ENCODE data around the gene SLFN5. TPM values are rescaled to one million over a fixed set of nuclear protein-coding genes. Genes with fewer than 3 reads are reported as not detected.
A peak's percentile ranks its signal among the peaks of the same experiment; 100 is the strongest.
"Not testable (repeated sequence)": the region's sequence is repeated elsewhere in the genome, so short reads cannot be mapped to it uniquely, and the experiment has no call there.

The SLFN5 gene
- total RNA-seq, 1 donor from 2014 or later, result 58.4 TPM

DNA sequence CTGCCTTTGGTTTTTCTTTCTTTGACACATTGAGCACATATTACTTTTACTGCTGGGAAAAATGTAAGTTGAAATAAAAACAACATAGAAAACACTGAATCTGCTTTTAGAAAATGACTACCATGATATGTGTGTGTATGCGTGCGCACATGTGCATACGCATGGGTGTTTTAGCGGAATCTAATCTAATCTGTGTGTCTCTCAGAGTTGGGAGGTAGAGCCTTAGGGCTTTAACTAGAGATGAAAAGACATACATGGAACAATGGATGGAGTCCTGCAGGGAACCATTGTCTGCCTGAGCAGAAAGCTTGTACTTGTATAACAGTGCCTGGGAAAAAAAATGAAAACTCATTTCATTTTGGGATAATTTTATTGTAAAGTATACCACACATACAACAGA, 12.4 kb downstream of the SLFN5 start:
- TF ChIP-seq CTCF (IDR thresholded peaks at IDR 0.05), result no peak
- no peaks in the 10 kb centered on the region for H3K27me3 ChIP-seq
- H3K4me3 ChIP-seq, result no peak overlapping the region
- ATAC-seq (no peak), DNase-seq (no peak)
- H3K9me3 ChIP-seq, result no peaks in the 10 kb centered on the region
- peak overlapping the region; percentile 71 for H3K27ac ChIP-seq
- peaks cover 55% of the 10 kb centered on the region for H3K4me1 ChIP-seq
- intact Hi-C loops (cut with DNase I), result no loop called here
- peaks cover 15% of the 10 kb centered on the region for H3K36me3 ChIP-seq

GRCh38 chr17:35256629-35257028, 13.8 kb downstream of the SLFN5 start:
- Histone ChIP-seq H3K4me3 (no peak overlapping the region), H3K36me3 (peaks cover 27% of the 10 kb centered on the region), H3K9me3 (no peaks in the 10 kb centered on the region), H3K27ac (peak overlapping the region; percentile 20), H3K27me3 (no peaks in the 10 kb centered on the region), H3K4me1 (peaks cover 55% of the 10 kb centered on the region)
- ATAC-seq, result no peak
- DNase-seq, result no peak
- intact Hi-C loops (cut with DNase I), result no loop called here
- no peak for TF ChIP-seq CTCF (IDR thresholded peaks at IDR 0.05)

DNA sequence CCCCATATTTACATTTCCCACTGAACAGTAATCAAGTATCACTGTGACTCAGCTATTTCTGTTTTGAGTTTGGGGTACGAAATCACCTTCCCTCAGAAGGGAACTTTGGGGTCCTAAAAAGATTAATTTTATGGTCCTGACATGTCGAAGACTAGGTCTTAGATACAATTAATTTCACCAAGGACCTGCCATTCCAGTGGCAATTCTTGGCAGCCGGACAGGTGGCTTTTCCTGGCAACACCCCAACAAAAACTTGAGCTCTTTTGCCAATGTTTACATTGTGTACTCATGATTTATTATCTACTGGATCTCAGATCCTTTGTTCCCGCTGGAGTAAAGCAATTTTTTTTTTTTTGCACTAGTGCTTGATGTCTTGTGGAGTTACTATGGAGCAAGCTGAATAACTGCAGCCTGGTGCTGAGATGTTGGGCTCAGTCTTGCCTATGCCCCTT, 14.4 kb downstream of the SLFN5 start:
- intact Hi-C loops (cut with DNase I), result no loop called here
- Histone ChIP-seq H3K4me1 (peaks cover 50% of the 10 kb centered on the region), H3K27me3 (no peaks in the 10 kb centered on the region), H3K9me3 (no peaks in the 10 kb centered on the region), H3K36me3 (peaks cover 33% of the 10 kb centered on the region), H3K4me3 (no peak overlapping the region), H3K27ac (peak overlapping the region; percentile 20)
- TF ChIP-seq CTCF (IDR thresholded peaks at IDR 0.05), result no peak
- ATAC-seq (peak; percentile 30), DNase-seq (no peak)

- intact Hi-C loops (cut with DNase I), result no loop called here
- ATAC-seq (no peak), DNase-seq (no peak)
- H3K36me3 ChIP-seq, result peaks cover 51% of the 10 kb centered on the region
- no peak overlapping the region for H3K27ac ChIP-seq
- TF ChIP-seq CTCF (IDR thresholded peaks at IDR 0.05), result no peak
- H3K4me1 ChIP-seq, result peaks cover 33% of the 10 kb centered on the region
- no peaks in the 10 kb centered on the region for H3K27me3 ChIP-seq
- H3K9me3 ChIP-seq, result no peaks in the 10 kb centered on the region
- H3K4me3 ChIP-seq, result no peak overlapping the region
Observed at GRCh38 chr17:35259001-35259400, 16.1 kb downstream of the SLFN5 start.

GRCh38 chr17:35265071-35265470, 22.2 kb downstream of the SLFN5 start:
- no peak for ATAC-seq
- Histone ChIP-seq H3K27me3 (no peaks in the 10 kb centered on the region), H3K36me3 (peaks cover 69% of the 10 kb centered on the region), H3K4me1 (peaks cover 6% of the 10 kb centered on the region), H3K27ac (no peak overlapping the region), H3K9me3 (no peaks in the 10 kb centered on the region), H3K4me3 (no peak overlapping the region)
- no peak for TF ChIP-seq CTCF (IDR thresholded peaks at IDR 0.05)
- DNase-seq, result no peak
- intact Hi-C loops (cut with DNase I), result no loop called here

- Histone ChIP-seq H3K27ac (no peak overlapping the region), H3K9me3 (no peaks in the 10 kb centered on the region), H3K27me3 (no peaks in the 10 kb centered on the region), H3K4me3 (no peak overlapping the region), H3K36me3 (peaks cover 66% of the 10 kb centered on the region), H3K4me1 (peaks cover 6% of the 10 kb centered on the region)
- intact Hi-C loops (cut with DNase I), result no loop called here
- no peak for TF ChIP-seq CTCF (IDR thresholded peaks at IDR 0.05)
- ATAC-seq (no peak), DNase-seq (no peak)
Observed at GRCh38 chr17:35265566-35266141, 22.8 kb downstream of the SLFN5 start.

DNA sequence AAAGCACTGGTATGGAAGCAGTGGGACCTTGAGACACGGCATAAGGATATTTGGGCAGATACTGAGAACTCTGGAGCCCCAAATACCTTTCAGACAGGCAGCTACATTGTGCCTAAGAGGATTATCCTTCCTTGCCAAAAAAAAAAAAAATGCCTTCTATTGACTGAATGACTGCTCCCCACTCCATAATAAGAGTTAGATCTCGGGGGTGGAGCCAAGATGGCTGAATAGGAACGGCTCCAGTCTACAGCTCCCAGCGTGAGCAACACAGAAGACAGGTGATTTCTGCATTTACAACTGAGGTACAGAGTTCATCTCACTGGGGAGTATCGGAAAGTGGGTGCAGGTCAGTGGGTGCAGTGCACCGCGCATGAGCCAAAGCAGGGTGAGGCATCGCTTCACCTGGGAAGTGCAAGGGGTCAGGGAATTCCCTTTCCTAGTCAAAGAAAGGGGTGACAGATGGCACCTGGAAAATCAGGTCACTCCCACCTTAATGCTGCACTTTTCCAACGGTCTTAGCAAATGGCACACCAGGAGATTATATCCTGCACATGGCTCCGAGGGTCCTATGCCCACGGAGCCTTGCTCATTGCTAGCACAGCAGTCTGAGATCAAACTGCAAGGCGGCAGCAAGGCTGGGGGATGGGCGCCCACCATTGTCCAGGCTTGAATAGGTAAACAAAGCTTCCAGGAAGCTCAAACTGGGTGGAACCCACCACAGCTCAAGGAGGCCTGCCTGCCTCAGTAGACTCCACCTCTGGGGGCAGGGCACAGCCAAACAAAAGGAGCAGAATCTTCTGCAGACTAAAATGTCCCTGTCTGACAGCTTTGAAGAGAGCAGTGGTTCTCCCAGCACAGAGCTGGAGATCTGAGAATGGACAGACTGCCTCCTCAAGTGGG, 31.5 kb downstream of the SLFN5 start:
- ATAC-seq; H3K36me3 ChIP-seq; H3K4me3 ChIP-seq; H3K4me1 ChIP-seq; H3K9me3 ChIP-seq; intact Hi-C loops (cut with DNase I); H3K27me3 ChIP-seq; H3K27ac ChIP-seq; DNase-seq: not testable (repeated sequence)

DNA sequence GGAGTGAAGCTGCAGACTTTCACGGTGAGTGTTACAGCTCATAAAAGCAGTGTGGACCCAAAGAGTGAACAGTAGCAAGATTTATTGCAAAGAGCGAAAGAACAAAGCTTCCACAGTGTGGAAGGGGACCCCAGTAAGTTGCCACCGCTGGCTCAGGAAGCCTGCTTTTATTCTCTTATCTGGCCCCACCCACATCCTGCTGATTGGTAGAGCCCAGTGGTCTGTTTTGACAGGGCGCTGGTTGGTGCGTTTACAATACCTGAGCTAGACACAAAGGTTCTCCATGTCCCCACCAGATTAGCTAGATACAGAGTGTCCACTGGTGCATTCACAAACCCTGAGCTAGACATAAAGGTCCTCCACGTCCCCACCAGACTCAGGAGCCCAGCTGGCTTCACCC, 35.6 kb downstream of the SLFN5 start:
- ATAC-seq; intact Hi-C loops (cut with DNase I); DNase-seq; H3K9me3 ChIP-seq; H3K27me3 ChIP-seq; H3K4me1 ChIP-seq; H3K36me3 ChIP-seq; H3K4me3 ChIP-seq; H3K27ac ChIP-seq: not testable (repeated sequence)

All from upper lobe of right lung (tissue), 1 donor.